HepG2 (cell line): ENCODE measurements around the gene ZNF302. TPM values are rescaled to one million over a fixed set of nuclear protein-coding genes. Genes with fewer than 3 reads are reported as not detected.

Experiments used
- ARID5B ChIP-seq: IDR thresholded peaks from 2 replicates; pipeline ENCODE4 v1.4.0; 2020; ENCODE audit warnings: mild to moderate bottlenecking, missing genetic modification reagents
- BCL6 ChIP-seq: IDR thresholded peaks from 2 replicates; pipeline ENCODE4 v1.6.1; 2016; ENCODE audit warnings: missing genetic modification reagents, missing compliant biosample characterization
- BRF2 ChIP-seq: sonication (generic); formaldehyde crosslinking; IDR thresholded peaks from 2 replicates; pipeline ENCODE4 v1.8.1; 2022; ENCODE audit warnings: mild to moderate bottlenecking, missing genetic modification reagents
- CEBPB ChIP-seq: IDR thresholded peaks from 2 replicates; pipeline ENCODE4 v1.6.1; 2011; ENCODE audit warnings: low read depth, low read length, improper control_type of control experiment, borderline replicate concordance
- CREB1 ChIP-seq, 2 experiments: fragments of 450-650 bp in 1 of 2; IDR thresholded peaks; 2 replicates each; pipeline ENCODE4 v1.6.1; 2016 to 2017; ENCODE audit warnings: control low read depth in 1 of 2, mild to moderate bottlenecking in 1 of 2, missing compliant biosample characterization in 1 of 2, missing genetic modification characterization in 1 of 2
- GABPB1 ChIP-seq: IDR thresholded peaks from 2 replicates; pipeline ENCODE4 v1.6.1; 2016; ENCODE audit warnings: mild to moderate bottlenecking, missing genetic modification reagents, moderate library complexity, missing compliant biosample characterization
- HOXD1 ChIP-seq: sonication (generic); formaldehyde crosslinking; IDR thresholded peaks from 2 replicates; pipeline ENCODE4 v1.5.0; 2020; ENCODE audit warnings: missing genetic modification reagents
- ISX ChIP-seq: sonication (generic); formaldehyde crosslinking; conservative IDR thresholded peaks from 2 replicates; pipeline ENCODE4 v1.5.0; 2020; ENCODE audit warnings: missing genetic modification reagents
- KLF15 ChIP-seq: sonication (generic); formaldehyde crosslinking; IDR thresholded peaks from 2 replicates; pipeline ENCODE4 v1.8.1; 2023; ENCODE audit warnings: borderline replicate concordance, mild to moderate bottlenecking, inconsistent platforms, missing genetic modification reagents, mixed read lengths
- NCOA2 ChIP-seq: sonication (generic); formaldehyde crosslinking; IDR thresholded peaks from 2 replicates; pipeline ENCODE4 v1.8.0; 2022; ENCODE audit warnings: inconsistent platforms
- NFE2 ChIP-seq: sonication (generic); formaldehyde crosslinking; IDR thresholded peaks from 2 replicates; pipeline ENCODE4 v1.4.0; 2020; ENCODE audit warnings: missing genetic modification reagents
- NONO ChIP-seq, 2 experiments: fragments of 450-650 bp in 1 of 2; sonication (generic) in 1 of 2; formaldehyde crosslinking in 1 of 2; IDR thresholded peaks in 1 of 2; conservative IDR thresholded peaks in 1 of 2; 2 replicates each; pipeline versions ENCODE4 v1.6.1 to v1.8.0; 2017 to 2022; ENCODE audit warnings: mild to moderate bottlenecking in 1 of 2, missing genetic modification reagents in 1 of 2, moderate library complexity in 1 of 2
- PATZ1 ChIP-seq: sonication (generic); formaldehyde crosslinking; IDR thresholded peaks from 2 replicates; pipeline ENCODE4 v1.4.0; 2020; ENCODE audit warnings: missing genetic modification reagents
- SALL1 ChIP-seq: sonication (generic); formaldehyde crosslinking; IDR thresholded peaks from 2 replicates; pipeline ENCODE4 v1.8.0; 2022; ENCODE audit warnings: mild to moderate bottlenecking, missing genetic modification reagents
- SMC3 ChIP-seq: IDR thresholded peaks from 2 replicates; pipeline ENCODE4 v1.6.1; 2011; ENCODE audit warnings: low read length, improper control_type of control experiment
- ZNF205 ChIP-seq: IDR thresholded peaks from 2 replicates; pipeline ENCODE4 v1.6.1; 2018; ENCODE audit warnings: missing biosample characterization, missing genetic modification reagents
- polyA plus RNA-seq, 8 experiments: library from polyadenylated mRNA; depleted of rRNA in 3 of 8; stranded (reverse) in 7 of 8; unstranded in 1 of 8; fragments of >200 nt; fragmentation: Illumina TruSeq in 4 of 8; extraction: Trizol in 4 of 8; gene quantifications; 2 replicates each; pipeline versions ENCODE4 v1.2.1 to v1.2.3, GENCODE V29; 2011 to 2016; ENCODE audit warnings: low read depth in 4 of 8, missing spikeins in 1 of 8, mixed read lengths in 1 of 8; ENCODE audit not compliant: insufficient read depth in 1 of 8
- total RNA-seq, 5 experiments: library from RNA; depleted of rRNA; stranded (reverse); fragments of >200 nt; fragmentation: Illumina TruSeq; extraction: Trizol; gene quantifications; 2 replicates each; pipeline ENCODE4 v1.2.3, GENCODE V29; 2016; ENCODE audit warnings: low read depth in 1 of 5
- TF ChIP-seq, protein P1 (sequence below): IDR thresholded peaks from 2 replicates; pipeline ENCODE4 v1.6.1; 2016; ENCODE audit warnings: missing compliant biosample characterization, missing genetic modification reagents, borderline replicate concordance
- TF ChIP-seq, protein P2 (sequence below): sonication (generic); formaldehyde crosslinking; IDR thresholded peaks from 2 replicates; pipeline ENCODE4 v1.5.1; 2020; ENCODE audit warnings: missing genetic modification reagents, mild to moderate bottlenecking, borderline replicate concordance
- TF ChIP-seq, protein P3 (sequence below): sonication (generic); formaldehyde crosslinking; IDR thresholded peaks from 2 replicates; pipeline ENCODE4 v1.5.1; 2020; ENCODE audit warnings: missing genetic modification reagents, mild to moderate bottlenecking, borderline replicate concordance

The ZNF302 gene
- total and polyA plus RNA-seq, 2 of the 13 experiments (the other 11 are each of a cell fraction or from before 2014, with no cell fraction given), result not detected

- TF ChIP-seq, protein P1, sequence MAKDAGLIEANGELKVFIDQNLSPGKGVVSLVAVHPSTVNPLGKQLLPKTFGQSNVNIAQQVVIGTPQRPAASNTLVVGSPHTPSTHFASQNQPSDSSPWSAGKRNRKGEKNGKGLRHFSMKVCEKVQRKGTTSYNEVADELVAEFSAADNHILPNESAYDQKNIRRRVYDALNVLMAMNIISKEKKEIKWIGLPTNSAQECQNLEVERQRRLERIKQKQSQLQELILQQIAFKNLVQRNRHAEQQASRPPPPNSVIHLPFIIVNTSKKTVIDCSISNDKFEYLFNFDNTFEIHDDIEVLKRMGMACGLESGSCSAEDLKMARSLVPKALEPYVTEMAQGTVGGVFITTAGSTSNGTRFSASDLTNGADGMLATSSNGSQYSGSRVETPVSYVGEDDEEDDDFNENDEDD (CRISPR knock-in tag), result no peak
- TF ChIP-seq CREB1 (IDR thresholded peaks at IDR 0.05) (no peak), CREB1 (CRISPR knock-in tag; IDR thresholded peaks at IDR 0.05) (peak; percentile 17; the same call in 1 of the 2 replicates), SALL1 (peak; percentile 59; the same call in 1 of the 2 replicates), GABPB1 (CRISPR knock-in tag) (no peak), ISX (CRISPR knock-in tag) (no peak), NONO (IDR thresholded peaks at IDR 0.05) (no peak), NONO (CRISPR knock-in tag; conservative IDR thresholded peaks at IDR 0.05) (no peak), NCOA2 (peak; percentile 78), BRF2 (CRISPR knock-in tag) (no peak), SMC3 (0 out of 2 replicates have a peak, but pooled peaks have one; percentile 9), HOXD1 (CRISPR knock-in tag) (0 out of 2 replicates have a peak, but pooled peaks have one; percentile 25), ZNF205 (CRISPR knock-in tag) (no peak), CEBPB (peak; percentile 93), ARID5B (CRISPR knock-in tag) (peak; percentile 92), KLF15 (CRISPR knock-in tag) (no peak), PATZ1 (peak; percentile 52), NFE2 (CRISPR knock-in tag) (no peak), BCL6 (CRISPR knock-in tag) (peak; percentile 69)
- TF ChIP-seq, protein P2, sequence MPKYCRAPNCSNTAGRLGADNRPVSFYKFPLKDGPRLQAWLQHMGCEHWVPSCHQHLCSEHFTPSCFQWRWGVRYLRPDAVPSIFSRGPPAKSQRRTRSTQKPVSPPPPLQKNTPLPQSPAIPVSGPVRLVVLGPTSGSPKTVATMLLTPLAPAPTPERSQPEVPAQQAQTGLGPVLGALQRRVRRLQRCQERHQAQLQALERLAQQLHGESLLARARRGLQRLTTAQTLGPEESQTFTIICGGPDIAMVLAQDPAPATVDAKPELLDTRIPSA (CRISPR knock-in tag), result no peak
- TF ChIP-seq, protein P3, sequence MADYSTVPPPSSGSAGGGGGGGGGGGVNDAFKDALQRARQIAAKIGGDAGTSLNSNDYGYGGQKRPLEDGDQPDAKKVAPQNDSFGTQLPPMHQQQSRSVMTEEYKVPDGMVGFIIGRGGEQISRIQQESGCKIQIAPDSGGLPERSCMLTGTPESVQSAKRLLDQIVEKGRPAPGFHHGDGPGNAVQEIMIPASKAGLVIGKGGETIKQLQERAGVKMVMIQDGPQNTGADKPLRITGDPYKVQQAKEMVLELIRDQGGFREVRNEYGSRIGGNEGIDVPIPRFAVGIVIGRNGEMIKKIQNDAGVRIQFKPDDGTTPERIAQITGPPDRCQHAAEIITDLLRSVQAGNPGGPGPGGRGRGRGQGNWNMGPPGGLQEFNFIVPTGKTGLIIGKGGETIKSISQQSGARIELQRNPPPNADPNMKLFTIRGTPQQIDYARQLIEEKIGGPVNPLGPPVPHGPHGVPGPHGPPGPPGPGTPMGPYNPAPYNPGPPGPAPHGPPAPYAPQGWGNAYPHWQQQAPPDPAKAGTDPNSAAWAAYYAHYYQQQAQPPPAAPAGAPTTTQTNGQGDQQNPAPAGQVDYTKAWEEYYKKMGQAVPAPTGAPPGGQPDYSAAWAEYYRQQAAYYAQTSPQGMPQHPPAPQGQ (CRISPR knock-in tag), result no peak
Measured at GRCh38 chr19:34673590-34673989, 3.9 kb upstream of the ZNF302 start (continued).
